Esophagus (tissue), 2 donors: Measurements from ENCODE around the gene NHSL1. TPM values are rescaled to one million over a fixed set of nuclear protein-coding genes. Genes with fewer than 3 reads are reported as not detected.
A peak's percentile ranks its signal among the peaks of the same experiment; 100 is the strongest.

Experiments used
- H3K27ac ChIP-seq, 2 donors: one replicate each; pipeline ENCODE4 v1.5.1; 2013; ENCODE audit warnings: low read depth in 2 of 2, mild to moderate bottlenecking in 2 of 2, inconsistent platforms in 1 of 2, low read length in 1 of 2, moderate library complexity in 1 of 2
- H3K27me3 ChIP-seq, 2 donors: one replicate each; pipeline ENCODE4 v1.6.1; 2013; ENCODE audit warnings: low read length in 2 of 2, control low read depth in 1 of 2, mild to moderate bottlenecking in 1 of 2; ENCODE audit not compliant: insufficient read depth in 2 of 2, control insufficient read depth in 1 of 2
- H3K36me3 ChIP-seq, 2 donors: one replicate each; pipeline ENCODE4 v1.6.1; 2013; ENCODE audit warnings: low read length in 1 of 2; ENCODE audit not compliant: control insufficient read depth in 2 of 2, insufficient read depth in 2 of 2
- H3K4me1 ChIP-seq, 2 donors: one replicate each; pipeline ENCODE4 v1.6.1; 2013; ENCODE audit warnings: low read length in 1 of 2; ENCODE audit not compliant: control insufficient read depth in 2 of 2, insufficient read depth in 2 of 2
- H3K4me3 ChIP-seq, 2 donors: one replicate each; pipeline ENCODE4 v1.5.1; 2013; ENCODE audit warnings: low read length in 2 of 2, mild to moderate bottlenecking in 2 of 2, low read depth in 1 of 2, moderate library complexity in 1 of 2
- H3K9me3 ChIP-seq, 2 donors: one replicate each; pipeline ENCODE4 v1.6.1; 2013; ENCODE audit warnings: mild to moderate bottlenecking in 2 of 2, low read depth in 1 of 2, low read length in 1 of 2, moderate library complexity in 1 of 2; ENCODE audit not compliant: control insufficient read depth in 2 of 2, insufficient read depth in 1 of 2
- WGBS, 2 donors: extraction: QIAGEN DNeasy Blood & Tissue Kit; methylation state at CpG; one replicate each; pipeline ENCODE4 v1.1.7; 2013; 5-methylcytosine and 5-hydroxymethylcytosine counted together
- polyA plus RNA-seq, 2 donors: library from polyadenylated mRNA; stranded (reverse); fragments of 200-250 nt; gene quantifications; one replicate each; pipeline ENCODE4 v1.2.3, GENCODE V29; 2013
- donor health status: healthy with polysubstance abuse.
- donor health status: Bipolar disorder and iron deficiency.

Gene NHSL1, protein sequence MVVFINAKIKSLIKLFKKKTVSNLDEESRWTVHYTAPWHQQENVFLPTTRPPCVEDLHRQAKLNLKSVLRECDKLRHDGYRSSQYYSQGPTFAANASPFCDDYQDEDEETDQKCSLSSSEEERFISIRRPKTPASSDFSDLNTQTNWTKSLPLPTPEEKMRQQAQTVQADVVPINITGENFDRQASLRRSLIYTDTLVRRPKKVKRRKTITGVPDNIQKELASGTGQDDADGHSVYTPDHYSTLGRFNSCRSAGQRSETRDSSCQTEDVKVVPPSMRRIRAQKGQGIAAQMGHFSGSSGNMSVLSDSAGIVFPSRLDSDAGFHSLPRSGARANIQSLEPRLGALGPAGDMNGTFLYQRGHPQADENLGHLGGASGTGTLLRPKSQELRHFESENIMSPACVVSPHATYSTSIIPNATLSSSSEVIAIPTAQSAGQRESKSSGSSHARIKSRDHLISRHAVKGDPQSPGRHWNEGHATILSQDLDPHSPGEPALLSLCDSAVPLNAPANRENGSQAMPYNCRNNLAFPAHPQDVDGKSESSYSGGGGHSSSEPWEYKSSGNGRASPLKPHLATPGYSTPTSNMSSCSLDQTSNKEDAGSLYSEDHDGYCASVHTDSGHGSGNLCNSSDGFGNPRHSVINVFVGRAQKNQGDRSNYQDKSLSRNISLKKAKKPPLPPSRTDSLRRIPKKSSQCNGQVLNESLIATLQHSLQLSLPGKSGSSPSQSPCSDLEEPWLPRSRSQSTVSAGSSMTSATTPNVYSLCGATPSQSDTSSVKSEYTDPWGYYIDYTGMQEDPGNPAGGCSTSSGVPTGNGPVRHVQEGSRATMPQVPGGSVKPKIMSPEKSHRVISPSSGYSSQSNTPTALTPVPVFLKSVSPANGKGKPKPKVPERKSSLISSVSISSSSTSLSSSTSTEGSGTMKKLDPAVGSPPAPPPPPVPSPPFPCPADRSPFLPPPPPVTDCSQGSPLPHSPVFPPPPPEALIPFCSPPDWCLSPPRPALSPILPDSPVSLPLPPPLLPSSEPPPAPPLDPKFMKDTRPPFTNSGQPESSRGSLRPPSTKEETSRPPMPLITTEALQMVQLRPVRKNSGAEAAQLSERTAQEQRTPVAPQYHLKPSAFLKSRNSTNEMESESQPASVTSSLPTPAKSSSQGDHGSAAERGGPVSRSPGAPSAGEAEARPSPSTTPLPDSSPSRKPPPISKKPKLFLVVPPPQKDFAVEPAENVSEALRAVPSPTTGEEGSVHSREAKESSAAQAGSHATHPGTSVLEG (N-terminal part only)
- polyA plus RNA-seq = 10 to 100 TPM in 1 of 2 donors, 1 to 10 TPM in 1; 6.5 to 12.9 TPM

DNA sequence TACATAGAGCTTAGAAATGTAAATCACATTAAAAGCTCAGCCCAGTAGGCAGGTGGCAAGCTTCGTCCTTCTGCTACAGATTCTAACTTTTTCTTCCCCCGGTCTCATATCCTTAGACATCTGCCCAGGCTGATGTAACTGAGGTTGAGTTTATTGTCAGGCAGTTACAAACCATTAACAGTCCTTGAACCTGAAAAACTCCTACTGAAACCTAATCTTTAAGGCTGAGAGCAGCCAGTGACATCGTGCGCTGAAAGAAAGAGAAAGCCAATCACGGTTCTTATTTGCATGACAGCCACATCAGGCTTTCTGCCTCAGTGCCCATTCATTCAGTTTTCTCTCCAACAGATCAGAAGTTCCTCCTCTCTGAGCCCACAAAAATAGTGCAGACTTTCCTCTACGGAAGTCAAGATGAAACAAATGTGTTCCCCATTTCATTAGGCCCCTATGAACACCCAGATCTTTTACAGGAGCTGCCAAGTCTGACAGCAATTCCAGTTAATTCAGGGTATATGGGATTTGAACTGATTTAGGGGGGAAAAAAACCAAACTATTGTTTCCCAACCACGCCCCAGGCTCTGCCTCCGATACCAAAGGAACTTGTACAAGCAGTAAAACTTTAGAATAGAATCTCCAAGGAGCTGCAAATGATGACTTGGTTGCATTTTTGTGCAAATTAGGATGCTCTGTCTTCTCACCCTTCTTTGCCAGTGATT is at the start of gene NHSL1:
Gene NHSL1 (minus strand): TSS at position 192 of the 716 bp plus-strand sequence. CDS start 204 bp downstream, outside the sequence.
- H3K36me3 ChIP-seq = no peaks in the 10 kb centered on the region
- 41 to 63% methylated on average over 8 of the region's 8 CpGs for WGBS, 2 donors
- H3K4me3 ChIP-seq = no peak within 1 kb of the TSS
- H3K27ac ChIP-seq = no peak within 1 kb of the TSS
- no peaks in the 10 kb centered on the region for H3K9me3 ChIP-seq
- no peaks in the 10 kb centered on the region for H3K27me3 ChIP-seq
- no peaks in the 10 kb centered on the region for H3K4me1 ChIP-seq

- peaks cover 0 to 2% of the 10 kb centered on the region in 2 donors for H3K4me1 ChIP-seq
- H3K9me3 ChIP-seq = no peaks in the 10 kb centered on the region
- no peak overlapping the region for H3K4me3 ChIP-seq
- H3K27ac ChIP-seq = no peak overlapping the region
- H3K36me3 ChIP-seq = no peaks in the 10 kb centered on the region
- 57 to 62% methylated on average over 5 of the region's 5 CpGs for WGBS, 2 donors
- no peaks in the 10 kb centered on the region for H3K27me3 ChIP-seq
Observed at GRCh38 chr6:138546733-138547185, 47.5 kb upstream of the NHSL1 start.

GRCh38 chr6:138545621-138545980 is 46.3 kb upstream of the NHSL1 start:
- Histone ChIP-seq H3K4me3 (no peak overlapping the region), H3K9me3 (no peaks in the 10 kb centered on the region), H3K4me1 (peaks cover 0 to 2% of the 10 kb centered on the region in 2 donors), H3K27me3 (no peaks in the 10 kb centered on the region), H3K27ac (peak overlapping the region in 1 of 2 donors; percentile 24), H3K36me3 (no peaks in the 10 kb centered on the region)
- WGBS, 2 donors = 69 to 72% methylated on average over 6 of the region's 6 CpGs

GRCh38 chr6:138544501-138544900 is 45.2 kb upstream of the NHSL1 start:
- Histone ChIP-seq H3K9me3 (no peaks in the 10 kb centered on the region), H3K36me3 (no peaks in the 10 kb centered on the region), H3K27ac (no peak overlapping the region), H3K4me1 (peaks cover 0 to 2% of the 10 kb centered on the region in 2 donors), H3K4me3 (no peak overlapping the region), H3K27me3 (no peaks in the 10 kb centered on the region)
- 80 to 85% methylated on average over 3 of the region's 3 CpGs for WGBS, 2 donors

DNA sequence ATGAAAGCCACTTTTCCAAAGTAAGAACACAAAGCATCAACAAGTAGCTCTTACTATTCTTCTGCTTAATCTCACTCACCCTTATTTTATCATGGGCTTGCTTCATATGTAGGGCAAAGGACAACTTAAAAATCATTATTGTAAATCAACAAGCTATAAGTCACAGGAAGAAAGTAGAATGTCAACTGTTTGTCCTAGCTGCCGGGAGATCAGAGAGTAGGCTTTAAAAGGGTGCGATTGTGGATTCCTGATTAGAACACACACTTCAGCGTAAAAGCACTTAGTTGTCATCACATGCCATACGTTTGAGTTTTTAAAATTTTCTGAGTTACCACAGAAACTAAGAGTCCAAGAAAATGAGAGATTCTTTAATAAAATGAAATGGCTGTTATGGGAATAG is 44.4 kb upstream of the NHSL1 start:
- H3K36me3 ChIP-seq = no peaks in the 10 kb centered on the region
- no peak overlapping the region for H3K27ac ChIP-seq
- 66 to 82% methylated on average over 4 of the region's 4 CpGs for WGBS, 2 donors
- no peaks in the 10 kb centered on the region for H3K9me3 ChIP-seq
- H3K27me3 ChIP-seq = no peaks in the 10 kb centered on the region
- peaks cover 0 to 2% of the 10 kb centered on the region in 2 donors for H3K4me1 ChIP-seq
- no peak overlapping the region for H3K4me3 ChIP-seq

GRCh38 chr6:138541823-138542481 is 42.7 kb upstream of the NHSL1 start:
- peaks cover 0 to 2% of the 10 kb centered on the region in 2 donors for H3K4me1 ChIP-seq
- no peaks in the 10 kb centered on the region for H3K27me3 ChIP-seq
- H3K4me3 ChIP-seq = no peak overlapping the region
- H3K27ac ChIP-seq = no peak overlapping the region
- 68 to 79% methylated on average over 6 of the region's 6 CpGs for WGBS, 2 donors
- H3K9me3 ChIP-seq = no peaks in the 10 kb centered on the region
- H3K36me3 ChIP-seq = no peaks in the 10 kb centered on the region

- Histone ChIP-seq H3K27me3 (no peaks in the 10 kb centered on the region), H3K36me3 (no peaks in the 10 kb centered on the region), H3K4me1 (peaks cover 0 to under 1% of the 10 kb centered on the region in 2 donors), H3K27ac (no peak overlapping the region), H3K4me3 (no peak overlapping the region), H3K9me3 (no peaks in the 10 kb centered on the region)
- 57 to 59% methylated on average over 4 of the region's 4 CpGs for WGBS, 2 donors
Observed at GRCh38 chr6:138540468-138540867, 41.2 kb upstream of the NHSL1 start.

DNA sequence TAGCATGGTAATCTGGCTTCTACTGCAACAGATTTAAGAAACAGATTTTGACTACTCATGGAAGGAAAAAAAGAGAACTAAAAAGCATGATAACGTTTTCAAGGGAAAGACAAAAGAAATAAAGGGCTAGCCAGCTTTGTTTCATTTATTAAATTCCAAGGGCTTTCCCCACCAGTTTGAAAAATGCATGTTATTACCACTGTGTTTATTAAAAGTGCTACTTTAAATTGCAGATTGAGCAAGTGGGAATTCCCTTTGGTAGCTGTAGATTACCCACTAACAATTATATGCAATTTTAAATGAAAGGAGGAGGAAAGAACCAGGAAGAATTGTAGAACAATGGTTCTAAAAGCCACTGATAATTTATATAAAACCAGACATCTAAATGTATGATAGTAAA is 40.6 kb upstream of the NHSL1 start:
- H3K27me3 ChIP-seq = no peaks in the 10 kb centered on the region
- H3K36me3 ChIP-seq = no peaks in the 10 kb centered on the region
- no peak overlapping the region for H3K4me3 ChIP-seq
- H3K27ac ChIP-seq = no peak overlapping the region
- 22 to 35% methylated on average over 1 of the region's 1 CpG for whole genome bisulfite sequencing, 2 donors
- H3K4me1 ChIP-seq = no peaks in the 10 kb centered on the region
- no peaks in the 10 kb centered on the region for H3K9me3 ChIP-seq
